Mesothelial cell of epicardium (in vitro differentiated cells): ENCODE results near the gene CTR9. TPM values are rescaled to one million over a fixed set of nuclear protein-coding genes. Genes with fewer than 3 reads are reported as not detected.
A peak's percentile ranks its signal among the peaks of the same experiment; 100 is the strongest.

ENCODE experiments used
- DNase-seq, 2 experiments: peaks; one replicate each; pipeline ENCODE4 v3.0.0; 2021; ENCODE audit warnings: low spot score in 2 of 2; ENCODE audit not compliant: unreplicated experiment in 2 of 2
- H3K27ac Mint-ChIP-seq: 2 replicates; pipeline ENCODE4 v1.8.0; 2021; ENCODE audit warnings: mixed read lengths
- H3K27me3 Mint-ChIP-seq: 2 replicates; pipeline ENCODE4 v1.8.0; 2021; ENCODE audit warnings: low read depth, mixed read lengths
- H3K36me3 Mint-ChIP-seq: 2 replicates; pipeline ENCODE4 v1.8.0; 2021; ENCODE audit warnings: mixed read lengths
- H3K4me1 Mint-ChIP-seq: 2 replicates; pipeline ENCODE4 v1.8.0; 2021; ENCODE audit warnings: mixed read lengths
- H3K4me3 Mint-ChIP-seq: 2 replicates; pipeline ENCODE4 v1.8.0; 2021; ENCODE audit warnings: mild to moderate bottlenecking, moderate library complexity, mixed read lengths
- H3K9me3 Mint-ChIP-seq: 2 replicates; pipeline ENCODE4 v1.8.0; 2021; ENCODE audit warnings: mixed read lengths
- CTCF ChIP-seq: fragments of 200-600 bp; sonication (generic); IDR thresholded peaks from one replicate; pipeline ENCODE4 v1.5.0; 2021; ENCODE audit warnings: antibody characterized with exemption; ENCODE audit not compliant: unreplicated experiment
- total RNA-seq: library from RNA; stranded (reverse); gene quantifications from 3 replicates; pipeline ENCODE4 v1.2.1, GENCODE V29; 2021

CTR9 gene
- total RNA-seq, 1 donor from 2014 or later = 33.2 TPM

- no peak for DNase-seq
- H3K27ac Mint-ChIP-seq = no peak overlapping the region
- no peaks in the 10 kb centered on the region for H3K9me3 Mint-ChIP-seq
- H3K4me1 Mint-ChIP-seq = peaks cover 11% of the 10 kb centered on the region
- H3K4me3 Mint-ChIP-seq = no peak overlapping the region
- TF ChIP-seq CTCF = no peak
- no peaks in the 10 kb centered on the region for H3K36me3 Mint-ChIP-seq
- H3K27me3 Mint-ChIP-seq = no peaks in the 10 kb centered on the region
Measured at GRCh38 chr11:10785146-10785474, 34.1 kb downstream of the CTR9 start.

- no peaks in the 10 kb centered on the region for H3K27me3 Mint-ChIP-seq
- H3K9me3 Mint-ChIP-seq = no peaks in the 10 kb centered on the region
- H3K36me3 Mint-ChIP-seq = no peaks in the 10 kb centered on the region
- no peak for DNase-seq
- no peak overlapping the region for H3K4me3 Mint-ChIP-seq
- no peak for TF ChIP-seq CTCF
- H3K4me1 Mint-ChIP-seq = peaks cover 11% of the 10 kb centered on the region
- H3K27ac Mint-ChIP-seq = no peak overlapping the region
Measured at GRCh38 chr11:10786451-10786850, 35.4 kb downstream of the CTR9 start.

- Mint-ChIP-seq H3K36me3 (peaks cover 11% of the 10 kb centered on the region), H3K4me3 (no peak overlapping the region), H3K4me1 (peaks cover 7% of the 10 kb centered on the region), H3K27me3 (no peaks in the 10 kb centered on the region), H3K27ac (no peak overlapping the region), H3K9me3 (no peaks in the 10 kb centered on the region)
- peak; percentile 80 to 92 for DNase-seq
- TF ChIP-seq CTCF = peak; percentile 89
Measured at GRCh38 chr11:10792385-10793068, 41.5 kb downstream of the CTR9 start.

- no peak for DNase-seq
- Mint-ChIP-seq H3K27ac (no peak overlapping the region), H3K9me3 (no peaks in the 10 kb centered on the region), H3K4me3 (no peak overlapping the region), H3K4me1 (peaks cover 7% of the 10 kb centered on the region), H3K36me3 (peaks cover 11% of the 10 kb centered on the region), H3K27me3 (no peaks in the 10 kb centered on the region)
- TF ChIP-seq CTCF = no peak
Measured at GRCh38 chr11:10793470-10794255, 42.6 kb downstream of the CTR9 start.

- no peak for DNase-seq
- Mint-ChIP-seq H3K27ac (peak overlapping the region; percentile 68), H3K4me3 (no peak overlapping the region), H3K27me3 (no peaks in the 10 kb centered on the region), H3K36me3 (peaks cover 33% of the 10 kb centered on the region), H3K9me3 (no peaks in the 10 kb centered on the region), H3K4me1 (peaks cover 26% of the 10 kb centered on the region)
- no peak for TF ChIP-seq CTCF
Measured at GRCh38 chr11:10796191-10796590, 45.1 kb downstream of the CTR9 start.
